Neuronal stem cell (in vitro differentiated cells): ENCODE data around the gene TGFB2.

Experiments used
- DNase-seq: peaks from one replicate; pipeline ENCODE4 v3.0.0-alpha.2; 2013; ENCODE audit warnings: low spot score
- H2AFZ ChIP-seq: one replicate; pipeline ENCODE4 v1.6.1; 2013; ENCODE audit warnings: mild to moderate bottlenecking, low read length, inconsistent platforms
- H2AK5ac ChIP-seq: 2 replicates; pipeline ENCODE4 v1.6.1; 2013; ENCODE audit warnings: low read depth, mild to moderate bottlenecking, inconsistent platforms, low read length, moderate library complexity, mixed read lengths
- H2BK120ac ChIP-seq: 2 replicates; pipeline ENCODE4 v1.6.1; 2013; ENCODE audit warnings: low read depth, mild to moderate bottlenecking, inconsistent platforms, low read length, moderate library complexity, mixed read lengths
- H2BK12ac ChIP-seq: one replicate; pipeline ENCODE4 v1.6.1; 2013; ENCODE audit warnings: low read length, inconsistent platforms
- H2BK15ac ChIP-seq: 2 replicates; pipeline ENCODE4 v1.6.1; 2013; ENCODE audit warnings: mild to moderate bottlenecking, low read length, inconsistent platforms, mixed read lengths
- H2BK5ac ChIP-seq: one replicate; pipeline ENCODE4 v1.6.1; 2013; ENCODE audit warnings: inconsistent platforms, mild to moderate bottlenecking, low read length, moderate library complexity
- H3K14ac ChIP-seq: one replicate; pipeline ENCODE4 v1.6.1; 2013; ENCODE audit warnings: low read length, inconsistent platforms
- H3K18ac ChIP-seq: 2 replicates; pipeline ENCODE4 v1.6.1; 2013; ENCODE audit warnings: low read length, inconsistent platforms
- H3K23ac ChIP-seq: 2 replicates; pipeline ENCODE4 v1.6.1; 2013; ENCODE audit warnings: low read depth, mild to moderate bottlenecking, mixed read lengths, low read length, inconsistent platforms; ENCODE audit not compliant: poor library complexity
- H3K27ac ChIP-seq: replicated peaks from 3 replicates; pipeline ENCODE4 v1.5.1; 2013; ENCODE audit warnings: low read length, inconsistent platforms
- H3K27me3 ChIP-seq, 3 experiments: 2 replicates each; pipeline ENCODE4 v1.6.1; 2013; ENCODE audit warnings: low read length in 3 of 3, mild to moderate bottlenecking in 2 of 3, inconsistent platforms in 1 of 3, low read depth in 1 of 3, mixed read lengths in 1 of 3, moderate library complexity in 1 of 3; ENCODE audit not compliant: control insufficient read depth in 3 of 3, insufficient read depth in 3 of 3
- H3K36me3 ChIP-seq, 2 donors: replicated peaks in 1 of 2; 2 replicates each; pipeline ENCODE4 v1.6.1; 2013; ENCODE audit warnings: low read length in 2 of 2; ENCODE audit not compliant: control insufficient read depth in 2 of 2, insufficient read depth in 2 of 2
- H3K4ac ChIP-seq: 2 replicates; pipeline ENCODE4 v1.6.1; 2013; ENCODE audit warnings: inconsistent platforms, mild to moderate bottlenecking, low read length, moderate library complexity
- H3K4me1 ChIP-seq, 2 donors: 1 replicate in 1 of 2; 2 replicates in 1 of 2; pipeline ENCODE4 v1.6.1; 2013; ENCODE audit warnings: low read length in 2 of 2, low read depth in 1 of 2; ENCODE audit not compliant: control insufficient read depth in 2 of 2, insufficient read depth in 1 of 2
- H3K4me2 ChIP-seq: one replicate; pipeline ENCODE4 v1.6.1; 2013; ENCODE audit warnings: mild to moderate bottlenecking, low read length, inconsistent platforms; ENCODE audit not compliant: insufficient read depth, poor library complexity, severe bottlenecking
- H3K4me3 ChIP-seq, 2 donors: 2 replicates each; pipeline ENCODE4 v1.5.1; 2013; ENCODE audit warnings: low read length in 2 of 2, mild to moderate bottlenecking in 2 of 2, inconsistent platforms in 1 of 2, moderate library complexity in 1 of 2
- H3K79me1 ChIP-seq: one replicate; pipeline ENCODE4 v1.6.1; 2013; ENCODE audit warnings: low read depth, mild to moderate bottlenecking, inconsistent platforms, low read length, moderate library complexity
- H3K9ac ChIP-seq: one replicate; pipeline ENCODE4 v1.6.1; 2013; ENCODE audit warnings: mild to moderate bottlenecking, low read depth, low read length, inconsistent platforms; ENCODE audit not compliant: poor library complexity
- H3K9me3 ChIP-seq, 2 donors: replicated peaks in 1 of 2; 2 replicates each; pipeline versions ENCODE3 to v1.6.1; 2013; ENCODE audit warnings: low read length in 2 of 2, mild to moderate bottlenecking in 2 of 2, inconsistent platforms in 1 of 2, low read depth in 1 of 2, mixed read lengths in 1 of 2, moderate library complexity in 1 of 2; ENCODE audit not compliant: control insufficient read depth in 2 of 2, insufficient read depth in 1 of 2
- H4K8ac ChIP-seq: one replicate; pipeline ENCODE4 v1.6.1; 2013; ENCODE audit warnings: low read depth, mild to moderate bottlenecking, inconsistent platforms, low read length, moderate library complexity
- H4K91ac ChIP-seq: one replicate; pipeline ENCODE4 v1.6.1; 2013; ENCODE audit warnings: low read length, low read depth, mild to moderate bottlenecking, inconsistent platforms; ENCODE audit not compliant: poor library complexity
- WGBS, 2 donors: extraction: QIAGEN DNeasy Blood & Tissue Kit; methylation state at CpG; one replicate each; pipeline ENCODE4 v1.1.7; 2013; ENCODE audit warnings: missing lambda C conversion rate in 2 of 2, mixed read lengths in 1 of 2; ENCODE audit not compliant: insufficient read length in 2 of 2, insufficient replicate concordance in 1 of 2; ENCODE audit errors: extremely low coverage in 2 of 2; 5-methylcytosine and 5-hydroxymethylcytosine counted together

TGFB2 gene

DNA sequence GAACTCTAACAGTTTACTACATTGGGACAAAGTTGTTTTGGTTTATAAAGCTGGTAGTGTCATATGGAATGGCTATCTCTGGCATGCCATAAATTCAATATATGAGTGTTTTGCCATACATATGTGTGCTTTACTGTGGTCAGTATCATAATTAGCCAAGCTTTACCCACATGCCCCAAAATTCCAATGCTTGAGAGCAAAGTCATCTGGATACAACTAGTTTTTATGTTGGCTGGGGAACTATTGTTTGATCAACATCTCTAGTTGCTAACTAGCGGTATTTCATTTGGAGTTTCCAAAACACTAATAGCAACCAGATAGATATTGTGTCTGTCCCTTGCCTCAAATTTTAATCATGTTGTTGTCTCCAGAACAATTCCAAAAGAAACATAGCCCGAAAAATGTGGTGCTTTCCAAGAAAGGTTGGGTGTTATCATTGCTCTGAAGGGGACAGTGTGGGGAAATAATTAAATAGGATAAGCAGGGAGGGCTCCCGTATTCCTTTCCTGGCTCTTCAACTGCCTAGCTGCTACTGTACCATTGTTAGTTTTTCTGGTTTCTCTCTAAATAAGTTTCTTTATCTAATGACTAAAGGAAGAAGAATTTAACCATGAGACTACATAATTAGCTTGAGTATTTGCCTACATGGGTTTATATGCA, 136.1 kb downstream of the TGFB2 start:
- H3K4me1 ChIP-seq, result no peaks in the 10 kb centered on the region
- no peak overlapping the region for H2BK12ac ChIP-seq
- no peak overlapping the region for H3K14ac ChIP-seq
- H3K4me2 ChIP-seq, result no peak overlapping the region
- no peak overlapping the region for H2BK120ac ChIP-seq
- H3K27ac ChIP-seq, result no peak overlapping the region
- no peak overlapping the region for H4K8ac ChIP-seq
- DNase-seq, result no peak
- H2BK5ac ChIP-seq, result no peak overlapping the region
- no peaks in the 10 kb centered on the region for H3K79me1 ChIP-seq
- no peak overlapping the region for H3K18ac ChIP-seq
- no peak overlapping the region for H3K4me3 ChIP-seq
- H2AFZ ChIP-seq, result no peak overlapping the region
- H2BK15ac ChIP-seq, result no peak overlapping the region
- H2AK5ac ChIP-seq, result no peak overlapping the region
- no peak overlapping the region for H3K9ac ChIP-seq
- WGBS, 2 donors, result no CpG with 5 or more reads among the region's 3 CpGs
- H3K36me3 ChIP-seq, result no peaks in the 10 kb centered on the region
- H3K23ac ChIP-seq, result no peak overlapping the region
- H3K9me3 ChIP-seq, result peaks cover 0 to 5% of the 10 kb centered on the region in 2 donors
- H3K4ac ChIP-seq, result no peak overlapping the region
- H3K27me3 ChIP-seq, result no peaks in the 10 kb centered on the region
- H4K91ac ChIP-seq, result no peak overlapping the region

DNA sequence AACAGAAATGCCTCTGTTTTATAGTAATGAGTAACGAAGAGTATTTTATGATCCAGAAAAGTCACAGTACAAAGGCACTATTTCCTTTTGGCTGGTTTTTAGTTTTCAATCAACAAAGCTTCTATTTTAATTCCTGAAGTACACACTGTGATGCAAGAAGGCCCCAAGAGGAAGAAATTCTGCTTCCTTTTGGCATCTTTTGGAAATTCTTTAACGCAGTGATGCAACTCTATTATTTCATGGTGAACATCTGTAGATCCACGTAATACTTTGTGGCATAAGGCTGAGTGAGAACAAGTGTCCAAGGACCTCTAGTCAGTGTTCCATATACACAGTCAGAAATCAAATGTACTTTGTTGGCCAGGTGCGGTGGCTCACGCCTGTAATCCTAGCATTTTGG, 137.5 kb downstream of the TGFB2 start:
- Histone ChIP-seq H2BK15ac (no peak overlapping the region), H3K18ac (no peak overlapping the region), H3K36me3 (no peaks in the 10 kb centered on the region), H4K91ac (no peak overlapping the region), H3K9ac (no peak overlapping the region), H2BK12ac (no peak overlapping the region), H3K23ac (no peak overlapping the region), H3K27ac (no peak overlapping the region), H3K4me2 (no peak overlapping the region), H3K27me3 (no peaks in the 10 kb centered on the region), H2AFZ (no peak overlapping the region), H3K14ac (no peak overlapping the region), H3K79me1 (no peaks in the 10 kb centered on the region), H2BK120ac (no peak overlapping the region), H4K8ac (no peak overlapping the region), H3K4me3 (no peak overlapping the region), H3K9me3 (peaks cover 0 to 5% of the 10 kb centered on the region in 2 donors), H2BK5ac (no peak overlapping the region), H2AK5ac (no peak overlapping the region), H3K4me1 (no peaks in the 10 kb centered on the region), H3K4ac (no peak overlapping the region)
- WGBS, 2 donors, result no CpG with 5 or more reads among the region's 5 CpGs
- no peak for DNase-seq

DNA sequence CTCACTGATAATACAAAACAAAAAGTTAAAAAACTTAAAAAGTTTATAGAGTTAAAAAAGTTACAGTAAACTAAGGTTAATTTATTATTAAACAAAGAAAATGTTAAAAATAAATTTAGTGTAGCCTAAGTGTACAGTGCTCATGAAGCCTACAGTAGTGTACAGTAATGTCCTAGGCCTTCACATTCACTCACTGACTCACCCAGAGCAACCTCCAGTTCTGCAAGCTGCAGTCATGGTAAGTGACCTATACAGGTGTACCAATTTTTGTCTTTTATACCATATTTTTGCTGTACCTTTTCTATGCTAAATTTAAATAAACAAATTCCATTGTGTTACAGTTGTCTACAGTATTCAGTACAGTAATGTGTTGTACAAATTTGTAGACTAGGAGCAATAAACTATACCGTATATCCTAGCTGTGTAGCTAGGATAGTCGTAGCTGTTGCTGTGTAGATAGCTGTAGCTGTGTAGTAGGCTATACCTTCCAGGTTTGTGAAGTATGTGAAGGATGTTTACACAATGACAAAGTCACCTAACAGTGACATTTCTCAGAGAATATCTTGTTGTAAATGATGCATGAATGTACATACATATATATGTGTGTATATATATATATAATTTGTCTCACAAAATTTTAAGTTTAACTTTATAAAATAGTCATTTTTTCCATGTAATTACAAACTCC, 140.2 kb downstream of the TGFB2 start:
- Histone ChIP-seq H4K8ac (no peak overlapping the region), H3K4me1 (peaks cover 2 to 7% of the 10 kb centered on the region in 2 donors), H3K79me1 (no peaks in the 10 kb centered on the region), H2BK120ac (no peak overlapping the region), H4K91ac (no peak overlapping the region), H2BK15ac (no peak overlapping the region), H3K4me2 (no peak overlapping the region), H3K9me3 (peaks cover 0 to 5% of the 10 kb centered on the region in 2 donors), H3K27ac (no peak overlapping the region), H3K4ac (no peak overlapping the region), H2AFZ (no peak overlapping the region), H2BK12ac (no peak overlapping the region), H3K4me3 (no peak overlapping the region), H3K27me3 (no peaks in the 10 kb centered on the region), H3K23ac (no peak overlapping the region), H3K14ac (no peak overlapping the region), H2AK5ac (no peak overlapping the region), H3K18ac (no peak overlapping the region), H2BK5ac (no peak overlapping the region), H3K36me3 (no peaks in the 10 kb centered on the region), H3K9ac (no peak overlapping the region)
- DNase-seq, result no peak
- WGBS, 2 donors, result no CpG with 5 or more reads among the region's 2 CpGs

DNA sequence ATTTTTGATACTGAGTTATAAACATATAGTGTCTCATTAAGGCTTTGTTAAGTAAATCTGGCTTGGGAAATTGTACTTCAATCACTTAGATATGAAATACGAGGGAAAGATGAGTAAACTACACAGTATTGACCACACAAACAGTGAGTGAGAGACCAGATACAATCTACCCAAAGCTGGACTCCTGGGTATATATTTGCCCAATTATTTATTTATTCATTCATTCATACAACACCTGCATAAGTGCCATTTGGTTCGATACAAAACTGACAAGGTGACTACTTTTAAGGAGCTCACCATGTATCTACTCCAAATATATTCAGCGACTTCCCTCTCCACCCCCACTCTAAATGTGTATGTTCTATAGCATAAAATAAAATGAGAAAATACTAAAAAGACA, 143.4 kb downstream of the TGFB2 start:
- Histone ChIP-seq H2BK12ac (no peak overlapping the region), H3K9me3 (no peaks in the 10 kb centered on the region), H3K27ac (no peak overlapping the region), H2AFZ (no peak overlapping the region), H2AK5ac (no peak overlapping the region), H4K8ac (no peak overlapping the region), H2BK120ac (no peak overlapping the region), H3K4me1 (peaks cover 6 to 8% of the 10 kb centered on the region in 2 donors), H3K18ac (no peak overlapping the region), H2BK5ac (no peak overlapping the region), H4K91ac (no peak overlapping the region), H2BK15ac (no peak overlapping the region), H3K79me1 (no peaks in the 10 kb centered on the region), H3K4me3 (no peak overlapping the region), H3K14ac (no peak overlapping the region), H3K4me2 (no peak overlapping the region), H3K36me3 (no peaks in the 10 kb centered on the region), H3K23ac (no peak overlapping the region), H3K9ac (no peak overlapping the region), H3K27me3 (no peaks in the 10 kb centered on the region), H3K4ac (no peak overlapping the region)
- DNase-seq, result no peak
- WGBS, 2 donors, result no CpG with 5 or more reads among the region's 3 CpGs
